ENCODE data around the gene CIAO3. TPM values are rescaled to one million over a fixed set of nuclear protein-coding genes. Genes with fewer than 3 reads are reported as not detected.
"Not testable (repeated sequence)": the region's sequence is repeated elsewhere in the genome, so short reads cannot be mapped to it uniquely, and the experiment has no call there.

CIAO3 gene
- total RNA-seq, 1 donor from 2014 or later, result 34.5 TPM

DNA sequence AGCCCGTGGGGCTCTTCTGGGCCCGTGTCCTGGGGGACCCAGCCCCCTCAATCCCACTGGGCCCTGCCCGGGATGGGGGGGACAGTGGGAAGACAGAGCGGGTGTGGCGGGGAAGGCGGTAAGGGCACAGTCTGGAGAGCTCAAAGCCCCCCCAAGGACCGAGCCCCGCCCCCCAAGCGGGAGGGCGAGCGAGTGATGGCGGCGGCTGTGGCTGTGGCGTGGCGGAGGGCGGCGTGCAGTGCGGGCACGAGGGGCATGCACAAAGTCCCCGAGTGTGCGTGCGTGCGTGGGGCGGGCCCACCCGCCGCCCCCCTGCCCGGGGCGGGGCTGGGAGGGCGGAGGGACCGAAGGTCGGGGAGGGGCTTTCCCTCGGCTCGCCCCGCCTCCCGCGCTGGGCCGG lies 47.0 kb downstream of the CIAO3 start:
- no peak for TF ChIP-seq CTCF (IDR thresholded peaks at IDR 0.05; ENCODE audit: insufficient read depth, low read length, poor library complexity, severe bottlenecking)
- H3K36me3 ChIP-seq (ENCODE audit: control insufficient read depth, insufficient read depth, low read length), result no peaks in the 10 kb centered on the region
- no peak overlapping the region for H3K4me3 ChIP-seq (ENCODE audit: low read depth, low read length)
- no peak for DNase-seq (ENCODE audit: low read depth)
- peaks cover 42% of the 10 kb centered on the region for H3K27me3 ChIP-seq (ENCODE audit: control insufficient read depth, insufficient read depth, low read length)

GRCh38 chr16:693364-693763 lies 47.4 kb downstream of the CIAO3 start:
- no peak for DNase-seq (ENCODE audit: low read depth)
- peaks cover 41% of the 10 kb centered on the region for H3K27me3 ChIP-seq (ENCODE audit: control insufficient read depth, insufficient read depth, low read length)
- H3K4me3 ChIP-seq (ENCODE audit: low read depth, low read length), result no peak overlapping the region
- no peaks in the 10 kb centered on the region for H3K36me3 ChIP-seq (ENCODE audit: control insufficient read depth, insufficient read depth, low read length)
- TF ChIP-seq CTCF (IDR thresholded peaks at IDR 0.05; ENCODE audit: insufficient read depth, low read length, poor library complexity, severe bottlenecking), result no peak

GRCh38 chr16:692356-693108 lies 48.3 kb downstream of the CIAO3 start:
- TF ChIP-seq CTCF (IDR thresholded peaks at IDR 0.05; ENCODE audit: insufficient read depth, low read length, poor library complexity, severe bottlenecking), result no peak
- peaks cover 39% of the 10 kb centered on the region for H3K27me3 ChIP-seq (ENCODE audit: control insufficient read depth, insufficient read depth, low read length)
- no peak for DNase-seq (ENCODE audit: low read depth)

GRCh38 chr16:691242-691641 lies 49.6 kb downstream of the CIAO3 start:
- H3K27me3 ChIP-seq (ENCODE audit: control insufficient read depth, insufficient read depth, low read length), result peaks cover 36% of the 10 kb centered on the region
- H3K4me3 ChIP-seq (ENCODE audit: low read depth, low read length); DNase-seq (ENCODE audit: low read depth); H3K36me3 ChIP-seq (ENCODE audit: control insufficient read depth, insufficient read depth, low read length): not testable (repeated sequence)

More at GRCh38 chr16:692356-693108, 48.3 kb downstream of the CIAO3 start:
- no peaks in the 10 kb centered on the region for H3K36me3 ChIP-seq (ENCODE audit: control insufficient read depth, insufficient read depth, low read length)
- H3K4me3 ChIP-seq (ENCODE audit: low read depth, low read length), result no peak overlapping the region

DNA sequence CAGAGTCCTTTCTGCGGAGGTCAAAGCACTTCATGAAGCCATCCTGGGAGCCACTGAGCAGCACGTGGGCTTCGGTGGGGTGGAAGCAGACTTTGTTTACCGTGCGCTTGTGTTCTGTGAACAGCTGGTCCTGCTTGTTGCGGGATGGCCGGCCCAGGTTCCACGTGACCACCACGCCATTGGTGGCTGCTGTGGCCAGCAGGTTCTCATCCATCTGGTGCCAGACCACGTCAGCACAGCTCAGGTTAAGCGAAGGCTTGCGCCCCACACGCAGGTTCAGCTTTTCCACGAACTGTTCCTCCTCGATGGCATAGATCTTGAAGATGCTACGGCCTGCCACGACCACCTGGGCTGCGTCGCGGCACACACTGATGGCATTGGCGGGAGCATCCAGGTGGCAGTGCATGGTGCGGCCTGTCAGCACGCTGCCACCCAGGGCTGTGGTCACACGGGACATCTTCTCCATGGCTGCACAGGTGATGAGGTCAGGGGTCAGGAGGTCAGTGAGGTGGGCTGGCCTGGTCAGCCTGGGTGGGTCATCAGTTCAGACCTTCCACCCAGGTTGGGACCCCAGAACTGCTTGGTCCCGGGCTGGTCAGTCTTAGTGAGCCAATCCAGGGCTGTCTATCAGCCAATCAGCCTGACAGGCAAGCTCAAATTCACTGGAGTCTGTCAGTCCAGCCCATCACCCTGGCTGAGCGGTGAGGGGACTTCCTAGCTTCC lies 51.5 kb downstream of the CIAO3 start:
- DNase-seq (ENCODE audit: low read depth), result no peak
- TF ChIP-seq CTCF (IDR thresholded peaks at IDR 0.05; ENCODE audit: insufficient read depth, low read length, poor library complexity, severe bottlenecking), result no peak
- Histone ChIP-seq H3K27me3 (ENCODE audit: control insufficient read depth, insufficient read depth, low read length) (peaks cover 18% of the 10 kb centered on the region), H3K36me3 (ENCODE audit: control insufficient read depth, insufficient read depth, low read length) (no peaks in the 10 kb centered on the region), H3K4me3 (ENCODE audit: low read depth, low read length) (peak overlapping the region; percentile 71)

DNA sequence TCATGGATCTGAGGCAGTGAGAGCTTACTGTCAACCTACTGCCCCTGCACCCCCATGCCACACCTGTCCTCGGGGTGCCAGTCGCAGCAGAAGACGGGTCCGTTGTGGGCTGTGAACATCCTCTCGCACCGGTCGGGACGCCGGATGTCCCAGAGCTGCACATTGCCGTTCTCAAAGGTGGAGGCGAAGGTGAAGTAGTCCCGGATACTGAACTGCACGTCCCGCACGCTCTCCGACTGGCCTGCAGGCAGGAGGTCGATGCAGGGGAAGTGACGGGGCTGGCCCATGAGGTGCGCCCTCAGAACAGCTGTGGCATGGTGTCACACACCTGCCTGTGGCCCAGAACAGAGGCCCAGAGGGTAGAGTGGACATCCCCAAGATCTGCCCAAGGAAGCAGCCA lies 53.3 kb downstream of the CIAO3 start:
- no peak for DNase-seq (ENCODE audit: low read depth)
- TF ChIP-seq CTCF (IDR thresholded peaks at IDR 0.05; ENCODE audit: insufficient read depth, low read length, poor library complexity, severe bottlenecking), result no peak

More for the DNA sequence above, 53.3 kb downstream of the CIAO3 start:
- Histone ChIP-seq H3K27me3 (ENCODE audit: control insufficient read depth, insufficient read depth, low read length) (peaks cover 4% of the 10 kb centered on the region), H3K4me3 (ENCODE audit: low read depth, low read length) (no peak overlapping the region), H3K36me3 (ENCODE audit: control insufficient read depth, insufficient read depth, low read length) (peaks cover 1% of the 10 kb centered on the region)
